Measurements from ENCODE around the gene GABRG1. TPM values are rescaled to one million over a fixed set of nuclear protein-coding genes. Genes with fewer than 3 reads are reported as not detected.

The GABRG1 gene
- polyA plus RNA-seq, 2 of the 4 experiments (the other 2 are of a cell fraction): 0.01 TPM; not detected in 1

DNA sequence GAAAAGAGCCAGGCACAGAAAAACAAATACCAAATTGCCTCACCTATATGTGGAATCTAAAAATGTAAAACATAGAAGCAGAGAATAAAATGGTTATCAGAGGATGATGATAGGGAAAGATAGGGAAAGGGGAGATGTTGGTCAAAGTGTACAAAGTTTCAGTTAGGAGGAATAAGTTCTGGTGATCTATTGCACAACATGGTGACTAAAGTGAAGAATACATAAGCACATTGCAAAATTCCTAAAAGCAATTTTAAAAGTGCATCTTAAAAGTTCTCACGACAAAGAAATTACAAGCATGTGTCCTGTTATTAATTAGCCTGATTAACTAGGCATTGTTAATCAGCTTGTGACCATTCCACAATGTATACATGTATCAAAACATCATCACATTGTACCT is 136.0 kb downstream of the GABRG1 start (continued):
- TF ChIP-seq TFCP2L1 (CRISPR knock-in tag; IDR thresholded peaks at IDR 0.05): no peak
- TF ChIP-seq HEYL (CRISPR knock-in tag; IDR thresholded peaks at IDR 0.05): no peak
- TF ChIP-seq RCOR1 (IDR thresholded peaks at IDR 0.05; ENCODE audit: low read depth, low read length): no peak
- TF ChIP-seq, protein P1, sequence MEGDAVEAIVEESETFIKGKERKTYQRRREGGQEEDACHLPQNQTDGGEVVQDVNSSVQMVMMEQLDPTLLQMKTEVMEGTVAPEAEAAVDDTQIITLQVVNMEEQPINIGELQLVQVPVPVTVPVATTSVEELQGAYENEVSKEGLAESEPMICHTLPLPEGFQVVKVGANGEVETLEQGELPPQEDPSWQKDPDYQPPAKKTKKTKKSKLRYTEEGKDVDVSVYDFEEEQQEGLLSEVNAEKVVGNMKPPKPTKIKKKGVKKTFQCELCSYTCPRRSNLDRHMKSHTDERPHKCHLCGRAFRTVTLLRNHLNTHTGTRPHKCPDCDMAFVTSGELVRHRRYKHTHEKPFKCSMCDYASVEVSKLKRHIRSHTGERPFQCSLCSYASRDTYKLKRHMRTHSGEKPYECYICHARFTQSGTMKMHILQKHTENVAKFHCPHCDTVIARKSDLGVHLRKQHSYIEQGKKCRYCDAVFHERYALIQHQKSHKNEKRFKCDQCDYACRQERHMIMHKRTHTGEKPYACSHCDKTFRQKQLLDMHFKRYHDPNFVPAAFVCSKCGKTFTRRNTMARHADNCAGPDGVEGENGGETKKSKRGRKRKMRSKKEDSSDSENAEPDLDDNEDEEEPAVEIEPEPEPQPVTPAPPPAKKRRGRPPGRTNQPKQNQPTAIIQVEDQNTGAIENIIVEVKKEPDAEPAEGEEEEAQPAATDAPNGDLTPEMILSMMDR (IDR thresholded peaks at IDR 0.05): no peak
- no peak for TF ChIP-seq RARB (CRISPR knock-in tag; IDR thresholded peaks at IDR 0.05)
- TF ChIP-seq HDAC2 (IDR thresholded peaks at IDR 0.05): no peak
- TF ChIP-seq, protein P2, sequence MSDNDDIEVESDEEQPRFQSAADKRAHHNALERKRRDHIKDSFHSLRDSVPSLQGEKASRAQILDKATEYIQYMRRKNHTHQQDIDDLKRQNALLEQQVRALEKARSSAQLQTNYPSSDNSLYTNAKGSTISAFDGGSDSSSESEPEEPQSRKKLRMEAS (IDR thresholded peaks at IDR 0.05): no peak

All from A549 (cell line).